ENCODE results near the gene MMP11.

The MMP11 gene

DNA sequence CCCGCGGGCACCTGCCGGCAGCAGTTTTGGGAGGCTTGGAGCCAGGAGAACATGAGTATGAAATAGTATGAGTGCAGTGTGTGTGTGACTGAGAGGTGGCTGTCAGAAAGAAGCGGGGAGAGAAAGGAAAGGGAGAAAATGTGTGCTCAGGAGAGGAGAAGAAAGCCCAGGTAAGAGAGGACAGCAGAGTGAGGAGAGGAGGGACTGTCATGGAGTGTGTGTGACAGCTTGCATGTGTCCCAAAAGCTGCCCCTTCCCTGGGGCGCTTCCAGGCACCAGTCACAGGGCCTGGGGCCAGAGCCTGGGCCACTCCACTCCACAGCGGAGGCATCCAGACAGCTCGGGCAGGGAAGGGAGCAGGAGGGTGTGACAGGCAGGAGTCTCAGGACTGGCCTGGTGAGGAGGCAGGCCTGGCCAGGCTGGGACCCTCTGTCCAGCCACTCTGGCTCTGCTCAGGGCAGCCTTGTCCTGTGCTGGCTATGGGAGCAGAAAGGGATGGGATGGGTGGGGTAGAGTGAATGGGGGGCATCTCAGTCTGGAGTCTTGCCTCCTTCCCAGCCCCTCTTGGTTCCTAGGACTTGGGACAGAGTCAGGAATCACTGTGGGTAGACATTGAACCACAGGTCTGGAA is 949 bp downstream of the MMP11 start:
- Histone ChIP-seq H3K4me1 (ENCODE audit: control insufficient read depth, insufficient read depth, low read length) (peaks cover 6% of the 10 kb centered on the region), H3K9me3 (ENCODE audit: control insufficient read depth, insufficient read depth, low read length) (no peaks in the 10 kb centered on the region), H3K9ac (ENCODE audit: low read depth, low read length) (no peak overlapping the region), H3K27ac (ENCODE audit: low read depth, low read length) (no peak overlapping the region), H3K36me3 (ENCODE audit: control insufficient read depth, insufficient read depth, low read length) (no peaks in the 10 kb centered on the region), H3K4me3 (ENCODE audit: low read depth, low read length) (peak overlapping the region; percentile 66), H3K27me3 (ENCODE audit: control insufficient read depth, insufficient read depth, low read length) (peaks cover 26% of the 10 kb centered on the region)

DNA sequence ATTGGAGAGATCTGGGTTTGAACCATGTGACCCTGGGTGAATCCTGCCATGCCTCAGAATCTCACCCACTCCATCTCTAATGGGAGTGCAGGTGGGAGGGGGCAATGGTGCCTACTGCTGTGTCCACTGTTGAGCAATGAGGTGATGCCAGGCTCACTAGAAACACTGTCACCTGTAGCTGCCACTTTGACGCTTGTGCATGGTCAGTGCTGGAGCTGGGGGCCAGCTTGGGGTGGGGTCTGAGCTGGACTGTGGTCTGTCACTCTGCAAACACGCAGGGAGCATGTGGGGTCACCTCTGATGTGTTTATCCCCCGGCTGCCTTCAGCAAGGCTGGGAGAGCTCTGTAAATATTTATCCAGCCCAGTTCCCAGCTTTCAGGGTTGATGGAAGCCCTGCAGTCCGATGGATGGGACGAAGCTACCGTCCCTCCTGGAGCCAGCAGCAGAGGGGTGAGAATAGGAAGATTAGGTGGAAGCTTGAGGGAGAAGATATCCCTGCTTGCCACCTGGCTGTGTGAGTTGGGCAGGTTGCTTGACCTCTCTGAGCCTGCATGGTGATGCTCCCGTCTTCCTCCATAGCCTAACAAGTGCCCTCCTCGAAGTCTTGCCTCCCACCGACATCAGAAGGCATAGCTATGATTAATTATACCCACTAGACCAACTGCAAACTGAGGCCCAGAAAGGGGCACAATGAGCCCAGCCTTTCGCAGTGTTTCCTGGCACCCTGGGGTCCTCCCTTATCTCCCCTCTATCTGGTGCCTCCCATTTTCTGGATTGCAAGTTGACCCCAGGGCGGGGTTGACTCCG is 1.7 kb downstream of the MMP11 start:
- no peak overlapping the region for H3K4me3 ChIP-seq (ENCODE audit: low read depth, low read length)
- no peaks in the 10 kb centered on the region for H3K9me3 ChIP-seq (ENCODE audit: control insufficient read depth, insufficient read depth, low read length)
- H3K9ac ChIP-seq (ENCODE audit: low read depth, low read length) = no peak overlapping the region
- H3K27me3 ChIP-seq (ENCODE audit: control insufficient read depth, insufficient read depth, low read length) = peaks cover 22% of the 10 kb centered on the region
- H3K4me1 ChIP-seq (ENCODE audit: control insufficient read depth, insufficient read depth, low read length) = peaks cover 6% of the 10 kb centered on the region
- H3K36me3 ChIP-seq (ENCODE audit: control insufficient read depth, insufficient read depth, low read length) = no peaks in the 10 kb centered on the region
- no peak overlapping the region for H3K27ac ChIP-seq (ENCODE audit: low read depth, low read length)

DNA sequence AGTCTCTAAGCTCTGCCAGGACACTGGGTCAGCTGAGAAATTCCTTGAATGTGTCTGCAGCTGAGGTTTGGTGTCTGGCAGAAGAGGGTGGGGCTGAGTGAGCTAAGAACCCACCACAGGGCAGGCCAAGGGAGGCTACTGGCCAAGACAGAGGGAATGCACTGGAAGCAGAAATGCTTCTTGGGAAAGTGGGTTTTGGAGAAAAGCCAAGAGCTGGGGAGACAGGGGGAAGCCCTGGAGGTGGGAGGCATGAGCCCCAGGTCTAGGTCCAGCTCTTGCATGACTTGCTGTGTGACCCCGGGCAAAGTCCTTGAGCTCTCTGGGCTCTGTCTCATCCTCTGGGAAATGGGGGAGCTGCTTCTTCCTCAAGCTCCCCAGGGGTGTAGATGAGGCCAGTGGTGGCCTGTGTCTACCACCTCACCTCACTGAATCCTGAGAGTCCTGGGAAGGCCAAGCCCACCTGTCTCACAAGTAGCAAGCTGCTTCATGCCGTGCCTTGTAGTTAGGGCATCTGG is 2.3 kb downstream of the MMP11 start:
- H3K4me1 ChIP-seq (ENCODE audit: control insufficient read depth, insufficient read depth, low read length) = peaks cover 6% of the 10 kb centered on the region
- H3K36me3 ChIP-seq (ENCODE audit: control insufficient read depth, insufficient read depth, low read length) = no peaks in the 10 kb centered on the region
- H3K9ac ChIP-seq (ENCODE audit: low read depth, low read length) = no peak overlapping the region
- H3K27me3 ChIP-seq (ENCODE audit: control insufficient read depth, insufficient read depth, low read length) = peaks cover 17% of the 10 kb centered on the region
- no peaks in the 10 kb centered on the region for H3K9me3 ChIP-seq (ENCODE audit: control insufficient read depth, insufficient read depth, low read length)
- H3K27ac ChIP-seq (ENCODE audit: low read depth, low read length) = no peak overlapping the region
- H3K4me3 ChIP-seq (ENCODE audit: low read depth, low read length) = no peak overlapping the region

DNA sequence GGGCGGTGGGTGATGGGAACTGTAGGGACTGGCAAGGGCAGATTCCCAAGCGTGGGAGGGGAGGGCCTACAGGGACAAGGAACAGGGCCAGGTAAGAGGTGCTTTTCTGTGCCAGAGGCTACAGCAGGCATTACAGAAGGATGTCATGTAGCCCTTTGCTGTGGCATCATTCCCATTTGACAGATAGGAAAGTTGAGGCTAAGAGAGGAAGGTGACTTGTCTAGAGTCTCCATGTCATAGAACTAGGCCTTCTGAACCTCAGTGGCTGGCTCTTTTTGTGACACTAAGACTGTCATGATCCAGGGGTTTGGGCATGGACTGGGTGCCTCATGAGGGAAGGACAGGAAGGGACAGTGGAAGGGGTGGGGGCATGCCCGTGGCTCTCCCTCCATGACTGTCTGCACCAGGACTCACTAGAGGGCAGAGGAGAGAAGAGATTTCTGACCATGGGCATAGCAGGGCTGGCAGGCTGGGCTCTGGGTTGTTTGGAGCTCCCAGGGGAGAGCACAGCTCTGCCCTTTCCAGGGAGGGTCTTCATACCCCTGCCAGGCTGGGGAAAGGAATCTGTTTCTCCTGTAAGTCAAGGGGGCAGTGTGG is 3.2 kb downstream of the MMP11 start:
- Histone ChIP-seq H3K27ac (ENCODE audit: low read depth, low read length) (no peak overlapping the region), H3K36me3 (ENCODE audit: control insufficient read depth, insufficient read depth, low read length) (no peaks in the 10 kb centered on the region), H3K27me3 (ENCODE audit: control insufficient read depth, insufficient read depth, low read length) (peaks cover 17% of the 10 kb centered on the region), H3K4me3 (ENCODE audit: low read depth, low read length) (no peak overlapping the region), H3K9ac (ENCODE audit: low read depth, low read length) (no peak overlapping the region), H3K9me3 (ENCODE audit: control insufficient read depth, insufficient read depth, low read length) (no peaks in the 10 kb centered on the region), H3K4me1 (ENCODE audit: control insufficient read depth, insufficient read depth, low read length) (peaks cover 6% of the 10 kb centered on the region)

DNA sequence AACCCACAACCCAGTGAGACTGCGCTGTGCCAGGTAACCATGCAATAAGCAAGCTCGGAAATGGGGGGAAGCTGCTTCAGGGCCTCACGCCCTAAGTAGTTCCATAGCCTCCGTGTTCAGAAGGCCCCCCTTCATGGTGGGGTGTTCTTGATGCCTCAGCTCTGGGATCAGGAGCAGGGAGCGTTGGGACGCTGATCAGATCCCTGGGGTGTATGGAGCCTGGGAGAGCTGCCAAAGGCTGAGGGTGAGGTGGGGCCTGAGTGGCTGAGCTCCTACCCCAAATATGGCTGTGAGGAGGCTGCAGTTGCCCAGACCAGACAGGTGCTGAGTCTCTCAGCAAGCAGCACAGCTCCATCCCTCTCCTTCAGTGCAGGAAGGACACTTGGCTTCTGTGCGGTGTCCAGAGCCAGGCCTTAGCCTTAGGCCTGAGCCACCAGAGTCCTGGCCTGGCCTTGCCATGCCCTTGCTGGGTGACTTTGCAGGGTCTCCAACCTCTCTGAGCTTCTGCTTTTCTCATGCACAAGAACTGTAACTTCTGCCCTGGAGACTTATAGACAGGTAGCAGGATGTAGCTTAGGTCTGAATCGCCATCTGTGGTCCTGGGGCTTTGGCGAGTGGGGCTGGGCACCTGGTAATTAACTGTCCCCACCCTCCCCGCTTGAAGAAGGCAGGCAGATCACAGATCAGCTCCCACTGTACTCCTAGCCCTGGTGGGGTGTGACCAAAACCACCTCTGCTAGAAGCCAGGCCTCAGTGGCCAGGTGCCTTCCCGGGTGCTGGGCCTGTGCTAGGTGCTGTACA is 5.3 kb downstream of the MMP11 start:
- no peak overlapping the region for H3K9ac ChIP-seq (ENCODE audit: low read depth, low read length)
- no peaks in the 10 kb centered on the region for H3K4me1 ChIP-seq (ENCODE audit: control insufficient read depth, insufficient read depth, low read length)
- H3K9me3 ChIP-seq (ENCODE audit: control insufficient read depth, insufficient read depth, low read length) = no peaks in the 10 kb centered on the region
- H3K36me3 ChIP-seq (ENCODE audit: control insufficient read depth, insufficient read depth, low read length) = no peaks in the 10 kb centered on the region
- H3K27me3 ChIP-seq (ENCODE audit: control insufficient read depth, insufficient read depth, low read length) = peaks cover 16% of the 10 kb centered on the region
- no peak overlapping the region for H3K27ac ChIP-seq (ENCODE audit: low read depth, low read length)
- H3K4me3 ChIP-seq (ENCODE audit: low read depth, low read length) = no peak overlapping the region

- Histone ChIP-seq H3K4me3 (ENCODE audit: low read depth, low read length) (no peak overlapping the region), H3K9me3 (ENCODE audit: control insufficient read depth, insufficient read depth, low read length) (no peaks in the 10 kb centered on the region), H3K36me3 (ENCODE audit: control insufficient read depth, insufficient read depth, low read length) (no peaks in the 10 kb centered on the region), H3K27me3 (ENCODE audit: control insufficient read depth, insufficient read depth, low read length) (peaks cover 10% of the 10 kb centered on the region), H3K27ac (ENCODE audit: low read depth, low read length) (no peak overlapping the region), H3K4me1 (ENCODE audit: control insufficient read depth, insufficient read depth, low read length) (no peaks in the 10 kb centered on the region), H3K9ac (ENCODE audit: low read depth, low read length) (no peak overlapping the region)
Measured at GRCh38 chr22:23778577-23778900, 5.9 kb downstream of the MMP11 start.

DNA sequence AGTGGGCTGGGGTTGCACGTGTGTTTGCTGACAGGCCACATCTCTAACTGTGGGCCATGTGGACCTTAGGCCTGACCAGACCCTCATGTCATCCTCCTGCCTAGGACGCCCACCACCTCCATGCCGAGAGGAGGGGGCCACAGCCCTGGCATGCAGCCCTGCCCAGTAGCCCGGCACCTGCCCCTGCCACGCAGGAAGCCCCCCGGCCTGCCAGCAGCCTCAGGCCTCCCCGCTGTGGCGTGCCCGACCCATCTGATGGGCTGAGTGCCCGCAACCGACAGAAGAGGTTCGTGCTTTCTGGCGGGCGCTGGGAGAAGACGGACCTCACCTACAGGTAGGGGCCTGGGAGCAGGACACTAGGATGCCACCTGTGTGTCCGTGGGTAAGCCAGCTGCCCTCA is 6.4 kb downstream of the MMP11 start:
- H3K36me3 ChIP-seq (ENCODE audit: control insufficient read depth, insufficient read depth, low read length) = no peaks in the 10 kb centered on the region
- no peak overlapping the region for H3K27ac ChIP-seq (ENCODE audit: low read depth, low read length)
- no peak overlapping the region for H3K4me3 ChIP-seq (ENCODE audit: low read depth, low read length)
- no peaks in the 10 kb centered on the region for H3K4me1 ChIP-seq (ENCODE audit: control insufficient read depth, insufficient read depth, low read length)
- no peak overlapping the region for H3K9ac ChIP-seq (ENCODE audit: low read depth, low read length)
- peaks cover 5% of the 10 kb centered on the region for H3K27me3 ChIP-seq (ENCODE audit: control insufficient read depth, insufficient read depth, low read length)
- no peaks in the 10 kb centered on the region for H3K9me3 ChIP-seq (ENCODE audit: control insufficient read depth, insufficient read depth, low read length)

DNA sequence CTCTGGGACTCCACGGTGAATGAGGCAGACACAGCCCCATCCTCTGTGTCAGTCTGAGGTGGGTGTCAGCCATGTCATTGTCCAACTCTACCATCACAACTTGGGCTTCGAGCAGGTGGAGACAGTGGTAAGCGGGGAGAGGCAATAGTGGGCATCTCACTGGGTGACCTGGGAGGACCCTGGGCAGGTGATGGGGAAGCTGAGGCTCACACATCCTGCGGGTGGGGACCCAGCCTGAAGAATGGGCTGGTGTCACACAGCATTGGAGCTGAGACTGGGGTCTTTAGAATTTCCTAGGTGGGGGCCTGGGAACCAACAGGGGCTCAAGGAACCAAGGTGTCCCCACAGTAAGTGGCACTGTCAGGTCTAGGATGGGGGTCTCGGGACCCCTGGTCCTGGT is 7.1 kb downstream of the MMP11 start:
- Histone ChIP-seq H3K4me1 (ENCODE audit: control insufficient read depth, insufficient read depth, low read length) (no peaks in the 10 kb centered on the region), H3K36me3 (ENCODE audit: control insufficient read depth, insufficient read depth, low read length) (no peaks in the 10 kb centered on the region), H3K9me3 (ENCODE audit: control insufficient read depth, insufficient read depth, low read length) (no peaks in the 10 kb centered on the region)

DNA sequence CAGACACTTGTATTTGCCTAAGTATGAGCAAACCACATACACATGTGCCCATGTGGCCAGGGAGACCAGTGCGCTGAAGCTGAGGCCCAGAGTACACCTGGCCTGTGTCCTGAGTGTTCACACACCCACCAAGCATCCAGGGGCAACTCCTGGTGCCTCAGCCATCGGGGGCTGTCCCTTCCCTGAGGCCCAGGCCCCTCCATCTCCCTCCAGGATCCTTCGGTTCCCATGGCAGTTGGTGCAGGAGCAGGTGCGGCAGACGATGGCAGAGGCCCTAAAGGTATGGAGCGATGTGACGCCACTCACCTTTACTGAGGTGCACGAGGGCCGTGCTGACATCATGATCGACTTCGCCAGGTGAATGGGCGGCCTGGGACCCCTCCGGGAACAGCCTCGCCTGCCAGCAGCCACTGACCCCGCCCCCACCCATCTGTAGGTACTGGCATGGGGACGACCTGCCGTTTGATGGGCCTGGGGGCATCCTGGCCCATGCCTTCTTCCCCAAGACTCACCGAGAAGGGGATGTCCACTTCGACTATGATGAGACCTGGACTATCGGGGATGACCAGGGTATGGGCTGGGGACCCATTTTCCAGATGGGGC is 7.6 kb downstream of the MMP11 start:
- Histone ChIP-seq H3K27ac (ENCODE audit: low read depth, low read length) (no peak overlapping the region), H3K4me1 (ENCODE audit: control insufficient read depth, insufficient read depth, low read length) (no peaks in the 10 kb centered on the region), H3K4me3 (ENCODE audit: low read depth, low read length) (no peak overlapping the region), H3K9me3 (ENCODE audit: control insufficient read depth, insufficient read depth, low read length) (no peaks in the 10 kb centered on the region), H3K27me3 (ENCODE audit: control insufficient read depth, insufficient read depth, low read length) (no peaks in the 10 kb centered on the region), H3K36me3 (ENCODE audit: control insufficient read depth, insufficient read depth, low read length) (no peaks in the 10 kb centered on the region), H3K9ac (ENCODE audit: low read depth, low read length) (no peak overlapping the region)

More for the DNA sequence above, 7.1 kb downstream of the MMP11 start:
- H3K27me3 ChIP-seq (ENCODE audit: control insufficient read depth, insufficient read depth, low read length) = no peaks in the 10 kb centered on the region
- no peak overlapping the region for H3K9ac ChIP-seq (ENCODE audit: low read depth, low read length)
- H3K27ac ChIP-seq (ENCODE audit: low read depth, low read length) = no peak overlapping the region
- no peak overlapping the region for H3K4me3 ChIP-seq (ENCODE audit: low read depth, low read length)

DNA sequence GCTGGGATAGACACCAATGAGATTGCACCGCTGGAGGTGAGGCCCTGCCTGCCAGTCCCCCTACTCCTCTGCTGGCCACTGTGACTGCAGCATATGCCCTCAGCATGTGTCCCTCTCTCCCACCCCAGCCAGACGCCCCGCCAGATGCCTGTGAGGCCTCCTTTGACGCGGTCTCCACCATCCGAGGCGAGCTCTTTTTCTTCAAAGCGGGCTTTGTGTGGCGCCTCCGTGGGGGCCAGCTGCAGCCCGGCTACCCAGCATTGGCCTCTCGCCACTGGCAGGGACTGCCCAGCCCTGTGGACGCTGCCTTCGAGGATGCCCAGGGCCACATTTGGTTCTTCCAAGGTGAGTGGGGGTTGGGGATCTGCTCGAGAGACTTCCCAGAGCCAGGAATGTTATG is 8.4 kb downstream of the MMP11 start:
- no peaks in the 10 kb centered on the region for H3K36me3 ChIP-seq (ENCODE audit: control insufficient read depth, insufficient read depth, low read length)
- no peak overlapping the region for H3K4me3 ChIP-seq (ENCODE audit: low read depth, low read length)
- no peaks in the 10 kb centered on the region for H3K4me1 ChIP-seq (ENCODE audit: control insufficient read depth, insufficient read depth, low read length)
- H3K27me3 ChIP-seq (ENCODE audit: control insufficient read depth, insufficient read depth, low read length) = no peaks in the 10 kb centered on the region
- H3K9ac ChIP-seq (ENCODE audit: low read depth, low read length) = no peak overlapping the region
- no peak overlapping the region for H3K27ac ChIP-seq (ENCODE audit: low read depth, low read length)
- no peaks in the 10 kb centered on the region for H3K9me3 ChIP-seq (ENCODE audit: control insufficient read depth, insufficient read depth, low read length)

All from HUES48 (cell line).